Measurements from ENCODE around the gene MYH1. TPM values are rescaled to one million over a fixed set of nuclear protein-coding genes. Genes with fewer than 3 reads are reported as not detected.

Gene MYH1
- total RNA-seq, 1 donor from 2014 or later, result 0.06 TPM

- no peak for DNase-seq (ENCODE audit: low spot score)
Measured at GRCh38 chr17:10482252-10482651, 36.1 kb downstream of the MYH1 start.

- no peak for DNase-seq (ENCODE audit: low spot score)
Measured at GRCh38 chr17:10477701-10478100, 40.6 kb downstream of the MYH1 start.

GRCh38 chr17:10474536-10474935, 43.8 kb downstream of the MYH1 start:
- DNase-seq (ENCODE audit: low spot score), result no peak

GRCh38 chr17:10471858-10472257, 46.5 kb downstream of the MYH1 start:
- DNase-seq (ENCODE audit: low spot score), result no peak

- DNase-seq (ENCODE audit: low spot score), result no peak
Measured at GRCh38 chr17:10469459-10469858, 48.9 kb downstream of the MYH1 start, which contains the start of gene MYH4. Gene MYH4 (minus strand): TSS chr17:10469559. CDS start chr17:10466745, 2,814 bp downstream.

DNA sequence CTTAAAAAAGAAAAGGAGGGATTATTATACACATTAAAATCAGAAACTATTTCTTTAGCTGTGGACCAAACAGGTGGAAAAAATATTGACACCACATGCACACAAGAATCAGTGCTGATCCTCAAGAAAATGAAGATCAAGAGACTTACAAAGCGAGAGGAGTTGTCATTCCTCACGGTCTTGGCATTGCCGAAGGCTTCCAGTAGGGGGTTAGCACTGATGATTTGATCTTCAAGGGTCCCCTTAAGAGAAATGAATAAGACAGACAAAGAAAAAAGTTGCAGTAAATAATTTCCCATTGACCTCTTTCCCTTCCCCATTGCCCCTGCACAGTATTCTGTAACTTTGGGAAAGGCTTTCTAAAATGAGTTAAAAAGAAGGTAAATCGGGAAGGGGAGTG, 54.9 kb downstream of the MYH1 start:
- DNase-seq (ENCODE audit: low spot score), result no peak

DNA sequence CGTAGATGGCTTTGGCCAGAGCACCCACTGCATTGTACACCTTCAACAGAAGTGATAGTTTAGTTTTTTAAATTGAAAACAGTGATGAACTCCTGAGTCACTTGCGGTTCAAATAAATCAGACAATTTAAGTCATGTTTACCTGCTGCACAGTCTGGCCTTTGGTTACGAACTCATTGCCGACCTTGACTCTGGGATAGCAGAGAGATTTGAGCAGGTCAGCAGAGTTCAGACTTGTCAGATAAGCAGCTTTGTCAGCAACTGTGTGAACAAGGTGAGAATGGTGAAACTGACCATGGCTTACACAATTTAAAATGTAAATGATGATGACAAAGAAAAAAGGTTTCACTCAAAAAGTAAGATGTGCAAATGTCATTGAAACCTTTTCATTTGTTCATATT, 58.3 kb downstream of the MYH1 start:
- DNase-seq (ENCODE audit: low spot score), result no peak

GRCh38 chr17:10458701-10459100, 59.6 kb downstream of the MYH1 start:
- no peak for DNase-seq (ENCODE audit: low spot score)

- no peak for DNase-seq (ENCODE audit: low spot score)
Measured at GRCh38 chr17:10457952-10458351, 60.4 kb downstream of the MYH1 start.

DNA sequence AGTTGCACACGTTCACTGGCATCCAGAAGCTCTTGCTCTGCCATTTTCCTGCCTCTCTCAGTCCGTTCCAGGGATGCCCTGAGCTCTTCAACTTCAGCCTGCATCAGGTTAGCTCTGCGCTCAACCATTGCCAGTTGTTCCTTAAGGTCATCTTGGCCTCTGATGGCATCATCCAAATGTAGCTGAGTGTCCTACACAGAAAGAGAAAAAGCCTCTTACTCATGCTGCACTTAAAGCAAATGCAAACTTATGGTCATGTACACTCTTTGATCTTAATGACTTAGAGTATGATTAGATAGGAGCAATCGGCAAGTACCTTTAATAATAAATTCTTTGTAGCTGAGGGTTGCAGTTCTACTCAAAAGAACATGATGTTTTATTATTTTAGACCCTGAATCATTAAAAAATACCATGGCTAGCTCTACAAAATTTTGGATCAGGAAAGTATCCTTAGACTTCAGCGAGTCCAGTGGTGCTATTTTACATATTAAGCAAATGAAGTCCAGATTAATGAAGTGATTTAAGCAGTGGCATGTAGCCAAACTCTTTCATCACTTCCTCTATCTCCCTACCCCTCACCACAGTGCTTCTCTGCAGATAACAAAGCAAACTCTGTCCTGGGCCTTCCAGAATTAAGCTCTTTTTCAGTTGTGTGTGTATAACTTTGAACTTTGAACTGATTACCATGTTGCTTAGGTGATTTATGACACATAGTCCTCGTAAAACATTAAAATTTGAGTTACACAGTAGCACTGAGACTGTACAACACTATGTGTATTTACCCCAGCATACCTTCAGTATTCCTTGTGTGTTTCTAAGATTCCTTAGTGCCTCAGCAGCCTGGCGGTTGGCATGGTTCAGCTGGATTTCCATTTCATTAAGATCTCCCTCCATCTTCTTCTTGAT, 71.1 kb downstream of the MYH1 start:
- no peak for DNase-seq (ENCODE audit: low spot score)

Other genes starting within 250 kb of the MYH1 start
- not detected for gene MYH13, start 145.5 kb downstream of the MYH1 start, total RNA-seq
- not detected for gene MYH8, start 96.6 kb downstream of the MYH1 start, total RNA-seq
- gene MYH4, start 49.0 kb downstream of the MYH1 start, total RNA-seq, result not detected
- not detected for gene MYH2, start 31.1 kb upstream of the MYH1 start, total RNA-seq
- 3.8 TPM for gene MYH3, start 138.8 kb upstream of the MYH1 start, total RNA-seq
- gene SCO1, start 179.0 kb upstream of the MYH1 start, total RNA-seq, result 42.9 TPM
- 6.8 TPM for gene ADPRM, start 179.1 kb upstream of the MYH1 start, total RNA-seq
- gene TMEM220, start 211.5 kb upstream of the MYH1 start, total RNA-seq, result 20.8 TPM